Stomach (tissue), 4 donors: ENCODE measurements around the gene REC8.

Source experiments
- CTCF ChIP-seq, 7 experiments: fragments of 450-650 bp in 4 of 7; fragments of 200-600 bp in 3 of 7; sonication (generic) in 3 of 7; IDR thresholded peaks; one replicate each; pipeline ENCODE4 v1.5.1; 2016 to 2019; ENCODE audit warnings: antibody characterized with exemption in 7 of 7, control low read depth in 2 of 7, mild to moderate bottlenecking in 1 of 7
- EP300 ChIP-seq: sonication (generic); formaldehyde crosslinking; IDR thresholded peaks from one replicate; pipeline ENCODE4 v1.6.1; 2017; ENCODE audit warnings: antibody characterized with exemption
- POLR2A ChIP-seq, 4 donors: fragments of 450-650 bp; IDR thresholded peaks; one replicate each; pipeline ENCODE4 v1.6.1; 2016; ENCODE audit warnings: antibody characterized with exemption in 4 of 4, control low read depth in 2 of 4, mild to moderate bottlenecking in 1 of 4, moderate library complexity in 1 of 4

- TF ChIP-seq EP300 (no peak), POLR2A (IDR thresholded peaks at IDR 0.05) (no peak), CTCF (IDR thresholded peaks at IDR 0.05) (no peak)
Measured at GRCh38 chr14:24204163-24205146, 32.6 kb downstream of the REC8 start.
